ENCODE measurements around the gene KIAA0825.

GRCh38 chr5:94217216-94217615 lies 401.2 kb downstream of the KIAA0825 start:
- TF ChIP-seq, protein P1, sequence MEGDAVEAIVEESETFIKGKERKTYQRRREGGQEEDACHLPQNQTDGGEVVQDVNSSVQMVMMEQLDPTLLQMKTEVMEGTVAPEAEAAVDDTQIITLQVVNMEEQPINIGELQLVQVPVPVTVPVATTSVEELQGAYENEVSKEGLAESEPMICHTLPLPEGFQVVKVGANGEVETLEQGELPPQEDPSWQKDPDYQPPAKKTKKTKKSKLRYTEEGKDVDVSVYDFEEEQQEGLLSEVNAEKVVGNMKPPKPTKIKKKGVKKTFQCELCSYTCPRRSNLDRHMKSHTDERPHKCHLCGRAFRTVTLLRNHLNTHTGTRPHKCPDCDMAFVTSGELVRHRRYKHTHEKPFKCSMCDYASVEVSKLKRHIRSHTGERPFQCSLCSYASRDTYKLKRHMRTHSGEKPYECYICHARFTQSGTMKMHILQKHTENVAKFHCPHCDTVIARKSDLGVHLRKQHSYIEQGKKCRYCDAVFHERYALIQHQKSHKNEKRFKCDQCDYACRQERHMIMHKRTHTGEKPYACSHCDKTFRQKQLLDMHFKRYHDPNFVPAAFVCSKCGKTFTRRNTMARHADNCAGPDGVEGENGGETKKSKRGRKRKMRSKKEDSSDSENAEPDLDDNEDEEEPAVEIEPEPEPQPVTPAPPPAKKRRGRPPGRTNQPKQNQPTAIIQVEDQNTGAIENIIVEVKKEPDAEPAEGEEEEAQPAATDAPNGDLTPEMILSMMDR (IDR thresholded peaks at IDR 0.05), result no peak
- TF ChIP-seq POLR2A (IDR thresholded peaks at IDR 0.05), result no peak
